SK-N-SH (cell line): ENCODE measurements around the gene CLDND1. TPM values are rescaled to one million over a fixed set of nuclear protein-coding genes. Genes with fewer than 3 reads are reported as not detected.

Source experiments
- CTCF ChIA-PET: fragments of 300-600, 350-600 bp; formaldehyde crosslinking; extraction: SDS; loops from one replicate; lab custom pipeline; 2021; lab: Yijun Ruan, JAX
- POLR2A ChIA-PET: fragments of 350-600 bp; sonication (Branson Sonifier 250); formaldehyde crosslinking; extraction: SDS; loops from one replicate; lab custom pipeline; 2020; ENCODE audit warnings: antibody characterized with exemption, inconsistent platforms; lab: Yijun Ruan, JAX
- DNase-seq: peaks from one replicate; pipeline ENCODE4 v3.0.0; 2012
- H2AFZ ChIP-seq: fragments of 200-600 bp; sonication (generic); 2 replicates; pipeline ENCODE4 v1.8.1; 2016; ENCODE audit warnings: antibody characterized with exemption, mild to moderate bottlenecking, low read depth
- H3F3A ChIP-seq: fragments of 200-600 bp; sonication (generic); replicated peaks from 2 replicates; pipeline ENCODE3; 2016; ENCODE audit warnings: antibody characterized with exemption, mild to moderate bottlenecking; ENCODE audit not compliant: insufficient read depth
- H3K27ac ChIP-seq, 2 experiments: fragments of 200-500 bp in 1 of 2; fragments of 200-600 bp in 1 of 2; sonication (Bioruptor generic) in 1 of 2; sonication (generic), shearing (Covaris generic) in 1 of 2; 2 replicates each; pipeline versions ENCODE4 v1.5.1 to v1.6.1; 2014 to 2016; ENCODE audit warnings: low read depth in 2 of 2, inconsistent platforms in 1 of 2, low read length in 1 of 2, mild to moderate bottlenecking in 1 of 2, mixed read lengths in 1 of 2
- H3K27me3 ChIP-seq: fragments of 200-600 bp; sonication (generic), shearing (Covaris generic); 2 replicates; pipeline ENCODE4 v1.6.1; 2016; ENCODE audit warnings: mixed run types; ENCODE audit not compliant: insufficient read depth
- H3K36me3 ChIP-seq, 2 experiments: fragments of 200-500 bp in 1 of 2; fragments of 200-600 bp in 1 of 2; sonication (Bioruptor generic) in 1 of 2; sonication (generic) in 1 of 2; replicated peaks in 1 of 2; 2 replicates each; pipeline versions ENCODE3 to v1.5.1; 2014 to 2016; ENCODE audit warnings: low read length in 1 of 2, mild to moderate bottlenecking in 1 of 2; ENCODE audit not compliant: insufficient read depth in 2 of 2, control insufficient read depth in 1 of 2
- H3K4me1 ChIP-seq, 2 experiments: fragments of 200-500 bp in 1 of 2; fragments of 200-600 bp in 1 of 2; sonication (Bioruptor generic) in 1 of 2; sonication (generic), shearing (Covaris generic) in 1 of 2; 2 replicates each; pipeline versions ENCODE4 v1.5.1 to v1.6.1; 2014 to 2016; ENCODE audit warnings: low read depth in 1 of 2, low read length in 1 of 2, mixed run types in 1 of 2; ENCODE audit not compliant: insufficient read depth in 2 of 2, control insufficient read depth in 1 of 2
- H3K4me2 ChIP-seq: fragments of 200-600 bp; sonication (generic), shearing (Covaris generic); 2 replicates; pipeline ENCODE4 v1.6.1; 2017; ENCODE audit warnings: mixed run types
- H3K4me3 ChIP-seq, 2 experiments: fragments of 200-500 bp in 1 of 2; fragments of 200-600 bp in 1 of 2; sonication (Bioruptor generic) in 1 of 2; sonication (generic), shearing (Covaris generic) in 1 of 2; 2 replicates each; pipeline versions ENCODE4 v1.5.1 to v1.8.1; 2014 to 2016; ENCODE audit warnings: low read depth in 2 of 2, inconsistent platforms in 1 of 2, low read length in 1 of 2, mild to moderate bottlenecking in 1 of 2, mixed read lengths in 1 of 2, moderate library complexity in 1 of 2
- H3K79me2 ChIP-seq: fragments of 200-600 bp; sonication (generic); 2 replicates; pipeline ENCODE4 v1.8.1; 2017; ENCODE audit warnings: mild to moderate bottlenecking; ENCODE audit not compliant: insufficient read depth
- H3K9ac ChIP-seq: fragments of 200-600 bp; sonication (generic); 2 replicates; pipeline ENCODE4 v1.6.1; 2017; ENCODE audit warnings: mixed run types
- H3K9me2 ChIP-seq: fragments of 200-600 bp; sonication (generic); 2 replicates; pipeline ENCODE4 v1.6.1; 2017; ENCODE audit warnings: mixed run types
- H3K9me3 ChIP-seq: fragments of 200-600 bp; sonication (generic); 2 replicates; pipeline ENCODE4 v1.6.1; 2017; ENCODE audit warnings: mixed run types, mild to moderate bottlenecking, moderate library complexity
- H4K20me1 ChIP-seq: fragments of 200-600 bp; sonication (generic); 2 replicates; pipeline ENCODE4 v1.6.1; 2017; ENCODE audit warnings: mild to moderate bottlenecking, mixed run types; ENCODE audit not compliant: insufficient read depth
- CHD2 ChIP-seq: fragments of 150-350 bp; IDR thresholded peaks from 2 replicates; pipeline ENCODE4 v1.6.1; 2018; ENCODE audit warnings: low read length; ENCODE audit not compliant: partially characterized antibody
- EP300 ChIP-seq, 2 experiments: IDR thresholded peaks; 2 replicates each; pipeline versions ENCODE4 v1.4.0 to v1.6.1; 2012; ENCODE audit warnings: borderline replicate concordance in 1 of 2, low read depth in 1 of 2, low read length in 1 of 2
- EZH2phosphoT487 ChIP-seq: fragments of 200-600 bp; sonication (generic); IDR thresholded peaks from 2 replicates; pipeline ENCODE4 v1.6.1; 2017; ENCODE audit warnings: low read depth, mixed run types, mild to moderate bottlenecking, antibody characterized with exemption, moderate library complexity, borderline replicate concordance
- FOSL2 ChIP-seq: IDR thresholded peaks from 2 replicates; pipeline ENCODE4 v1.4.0; 2012; ENCODE audit warnings: low read depth, mild to moderate bottlenecking, moderate library complexity, borderline replicate concordance
- FOXJ3 ChIP-seq: sonication (generic); formaldehyde crosslinking; IDR thresholded peaks from 2 replicates; pipeline ENCODE4 v1.5.1; 2020; ENCODE audit warnings: mild to moderate bottlenecking, missing genetic modification reagents
- GABPA ChIP-seq: IDR thresholded peaks from 2 replicates; pipeline ENCODE4 v1.4.0; 2012; ENCODE audit warnings: low read depth, mild to moderate bottlenecking
- GATA2 ChIP-seq: sonication (generic); formaldehyde crosslinking; IDR thresholded peaks from 2 replicates; pipeline ENCODE4 v1.5.0; 2020; ENCODE audit warnings: mild to moderate bottlenecking, missing genetic modification reagents
- JUND ChIP-seq: IDR thresholded peaks from 2 replicates; pipeline ENCODE4 v1.4.0; 2012
- MEF2A ChIP-seq: IDR thresholded peaks from 2 replicates; pipeline ENCODE4 v1.4.0; 2012; ENCODE audit warnings: low read depth, borderline replicate concordance
- MXI1 ChIP-seq: IDR thresholded peaks from 2 replicates; pipeline ENCODE4 v1.6.1; 2012; ENCODE audit warnings: mild to moderate bottlenecking, low read depth, low read length, improper control_type of control experiment
- RCOR1 ChIP-seq: fragments of 150-350 bp; IDR thresholded peaks from 2 replicates; pipeline ENCODE4 v1.6.1; 2017; ENCODE audit warnings: antibody characterized with exemption, low read length
- TEAD4 ChIP-seq: IDR thresholded peaks from 2 replicates; pipeline ENCODE4 v1.4.0; 2012; ENCODE audit warnings: mild to moderate bottlenecking, borderline replicate concordance; ENCODE audit not compliant: insufficient read depth
- YY1 ChIP-seq: IDR thresholded peaks from 2 replicates; pipeline ENCODE4 v1.4.0; 2012; ENCODE audit warnings: low read depth, mild to moderate bottlenecking
- WGBS: methylation state at CpG from one replicate; pipeline ENCODE4 v1.1.6; 2017; ENCODE audit warnings: low lambda C conversion rate; 5-methylcytosine and 5-hydroxymethylcytosine counted together
- polyA plus RNA-seq, 3 experiments: library from polyadenylated mRNA; depleted of rRNA; stranded (reverse); fragments of >200 nt; gene quantifications; 2 replicates each; pipeline ENCODE4 v1.2.3, GENCODE V29; 2012
- TF ChIP-seq, protein P1 (sequence below): IDR thresholded peaks from 2 replicates; pipeline ENCODE4; 2012
- TF ChIP-seq, protein P2 (sequence below): IDR thresholded peaks from 2 replicates; pipeline ENCODE4 v1.4.0; 2012; ENCODE audit warnings: low read depth
- TF ChIP-seq, protein P3 (sequence below): fragments of 150-350 bp; IDR thresholded peaks from 2 replicates; pipeline ENCODE4 v1.6.1; 2016; ENCODE audit warnings: mild to moderate bottlenecking, low read depth, low read length
- TF ChIP-seq, protein P4 (sequence below): IDR thresholded peaks from 2 replicates; pipeline ENCODE4 v1.4.0; 2012; ENCODE audit warnings: low read depth, borderline replicate concordance
- TF ChIP-seq, protein P5 (sequence below): fragments of 200-600 bp; sonication (generic); IDR thresholded peaks from 2 replicates; pipeline ENCODE4 v1.6.1; 2017; ENCODE audit warnings: antibody characterized with exemption, mild to moderate bottlenecking, moderate library complexity
- TF ChIP-seq, protein P6 (sequence below): IDR thresholded peaks from 2 replicates; pipeline ENCODE4 v1.6.1; 2012; ENCODE audit warnings: mild to moderate bottlenecking, low read depth, low read length, moderate library complexity

The CLDND1 gene
- polyA plus RNA-seq, 1 of the 3 experiments (the other 2 are of a cell fraction), result 110 TPM

DNA sequence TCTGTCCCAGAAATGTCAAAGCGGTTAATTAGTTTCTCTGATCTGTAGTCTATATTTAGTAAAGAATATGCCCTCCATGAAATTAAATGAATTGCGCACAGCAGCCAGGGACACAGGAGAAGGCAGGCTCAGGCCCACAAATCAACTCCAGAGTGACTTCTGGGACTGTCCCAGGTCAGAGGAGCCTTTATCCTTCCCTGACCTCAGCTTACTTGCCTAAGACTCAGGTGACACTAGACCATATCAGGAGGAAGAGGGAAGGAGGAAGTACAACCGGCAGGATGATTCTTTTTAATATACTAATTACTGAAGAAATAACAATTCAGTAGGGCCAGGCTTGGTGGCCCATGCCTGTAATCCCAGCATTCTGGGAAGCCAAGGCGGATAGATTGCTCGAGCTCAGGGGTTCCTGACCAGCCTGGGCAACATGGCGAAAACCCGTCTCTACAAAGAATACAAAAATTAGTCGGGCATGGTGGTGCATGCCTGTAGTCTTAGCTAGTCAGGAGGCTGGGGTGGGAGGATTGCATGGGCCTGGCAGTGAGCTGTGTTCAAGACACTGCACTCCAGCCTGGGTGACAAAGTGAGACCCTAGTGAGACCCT, 7.3 kb upstream of the CLDND1 start:
- WGBS, result 69% methylated on average over 7 of the region's 8 CpGs
- Histone ChIP-seq H3K27ac (no peak overlapping the region), H3K27me3 (peaks cover 7% of the 10 kb centered on the region; the same call in 1 of the 2 replicates), H3F3A (no peaks in the 10 kb centered on the region), H3K9me3 (no peaks in the 10 kb centered on the region), H3K9me2 (no peaks in the 10 kb centered on the region), H3K4me2 (no peak overlapping the region), H3K9ac (no peak overlapping the region), H3K4me3 (no peak overlapping the region), H2AFZ (no peak overlapping the region), H3K36me3 (no peaks in the 10 kb centered on the region), H3K79me2 (no peaks in the 10 kb centered on the region), H4K20me1 (no peaks in the 10 kb centered on the region), H3K4me1 (no peaks in the 10 kb centered on the region; a peak in 1 of 4 replicates)
- ChIA-PET POLR2A (no interaction called here), CTCF (no interaction called here)
- DNase-seq, result no peak
- TF ChIP-seq CHD2 (no peak), RCOR1 (no peak), TEAD4 (no peak), FOXJ3 (CRISPR knock-in tag) (no peak), YY1 (no peak), MXI1 (no peak), MEF2A (no peak), EP300 (IDR thresholded peaks at IDR 0.05; ENCODE audit: borderline replicate concordance in 1 of 2, low read depth in 1 of 2, low read length in 1 of 2) (no peak), GABPA (no peak), GATA2 (CRISPR knock-in tag) (no peak), JUND (no peak), FOSL2 (no peak), EZH2phosphoT487 (no peak)
- TF ChIP-seq, protein P1, sequence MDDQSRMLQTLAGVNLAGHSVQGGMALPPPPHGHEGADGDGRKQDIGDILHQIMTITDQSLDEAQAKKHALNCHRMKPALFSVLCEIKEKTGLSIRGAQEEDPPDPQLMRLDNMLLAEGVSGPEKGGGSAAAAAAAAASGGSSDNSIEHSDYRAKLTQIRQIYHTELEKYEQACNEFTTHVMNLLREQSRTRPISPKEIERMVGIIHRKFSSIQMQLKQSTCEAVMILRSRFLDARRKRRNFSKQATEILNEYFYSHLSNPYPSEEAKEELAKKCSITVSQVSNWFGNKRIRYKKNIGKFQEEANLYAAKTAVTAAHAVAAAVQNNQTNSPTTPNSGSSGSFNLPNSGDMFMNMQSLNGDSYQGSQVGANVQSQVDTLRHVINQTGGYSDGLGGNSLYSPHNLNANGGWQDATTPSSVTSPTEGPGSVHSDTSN, result no peak
- TF ChIP-seq, protein P2, sequence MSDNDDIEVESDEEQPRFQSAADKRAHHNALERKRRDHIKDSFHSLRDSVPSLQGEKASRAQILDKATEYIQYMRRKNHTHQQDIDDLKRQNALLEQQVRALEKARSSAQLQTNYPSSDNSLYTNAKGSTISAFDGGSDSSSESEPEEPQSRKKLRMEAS, result no peak
- TF ChIP-seq, protein P3, sequence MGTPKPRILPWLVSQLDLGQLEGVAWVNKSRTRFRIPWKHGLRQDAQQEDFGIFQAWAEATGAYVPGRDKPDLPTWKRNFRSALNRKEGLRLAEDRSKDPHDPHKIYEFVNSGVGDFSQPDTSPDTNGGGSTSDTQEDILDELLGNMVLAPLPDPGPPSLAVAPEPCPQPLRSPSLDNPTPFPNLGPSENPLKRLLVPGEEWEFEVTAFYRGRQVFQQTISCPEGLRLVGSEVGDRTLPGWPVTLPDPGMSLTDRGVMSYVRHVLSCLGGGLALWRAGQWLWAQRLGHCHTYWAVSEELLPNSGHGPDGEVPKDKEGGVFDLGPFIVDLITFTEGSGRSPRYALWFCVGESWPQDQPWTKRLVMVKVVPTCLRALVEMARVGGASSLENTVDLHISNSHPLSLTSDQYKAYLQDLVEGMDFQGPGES, result no peak
- TF ChIP-seq, protein P4, sequence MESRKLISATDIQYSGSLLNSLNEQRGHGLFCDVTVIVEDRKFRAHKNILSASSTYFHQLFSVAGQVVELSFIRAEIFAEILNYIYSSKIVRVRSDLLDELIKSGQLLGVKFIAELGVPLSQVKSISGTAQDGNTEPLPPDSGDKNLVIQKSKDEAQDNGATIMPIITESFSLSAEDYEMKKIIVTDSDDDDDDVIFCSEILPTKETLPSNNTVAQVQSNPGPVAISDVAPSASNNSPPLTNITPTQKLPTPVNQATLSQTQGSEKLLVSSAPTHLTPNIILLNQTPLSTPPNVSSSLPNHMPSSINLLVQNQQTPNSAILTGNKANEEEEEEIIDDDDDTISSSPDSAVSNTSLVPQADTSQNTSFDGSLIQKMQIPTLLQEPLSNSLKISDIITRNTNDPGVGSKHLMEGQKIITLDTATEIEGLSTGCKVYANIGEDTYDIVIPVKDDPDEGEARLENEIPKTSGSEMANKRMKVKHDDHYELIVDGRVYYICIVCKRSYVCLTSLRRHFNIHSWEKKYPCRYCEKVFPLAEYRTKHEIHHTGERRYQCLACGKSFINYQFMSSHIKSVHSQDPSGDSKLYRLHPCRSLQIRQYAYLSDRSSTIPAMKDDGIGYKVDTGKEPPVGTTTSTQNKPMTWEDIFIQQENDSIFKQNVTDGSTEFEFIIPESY, result no peak
- TF ChIP-seq, protein P5, sequence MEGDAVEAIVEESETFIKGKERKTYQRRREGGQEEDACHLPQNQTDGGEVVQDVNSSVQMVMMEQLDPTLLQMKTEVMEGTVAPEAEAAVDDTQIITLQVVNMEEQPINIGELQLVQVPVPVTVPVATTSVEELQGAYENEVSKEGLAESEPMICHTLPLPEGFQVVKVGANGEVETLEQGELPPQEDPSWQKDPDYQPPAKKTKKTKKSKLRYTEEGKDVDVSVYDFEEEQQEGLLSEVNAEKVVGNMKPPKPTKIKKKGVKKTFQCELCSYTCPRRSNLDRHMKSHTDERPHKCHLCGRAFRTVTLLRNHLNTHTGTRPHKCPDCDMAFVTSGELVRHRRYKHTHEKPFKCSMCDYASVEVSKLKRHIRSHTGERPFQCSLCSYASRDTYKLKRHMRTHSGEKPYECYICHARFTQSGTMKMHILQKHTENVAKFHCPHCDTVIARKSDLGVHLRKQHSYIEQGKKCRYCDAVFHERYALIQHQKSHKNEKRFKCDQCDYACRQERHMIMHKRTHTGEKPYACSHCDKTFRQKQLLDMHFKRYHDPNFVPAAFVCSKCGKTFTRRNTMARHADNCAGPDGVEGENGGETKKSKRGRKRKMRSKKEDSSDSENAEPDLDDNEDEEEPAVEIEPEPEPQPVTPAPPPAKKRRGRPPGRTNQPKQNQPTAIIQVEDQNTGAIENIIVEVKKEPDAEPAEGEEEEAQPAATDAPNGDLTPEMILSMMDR, result no peak
- TF ChIP-seq, protein P6, sequence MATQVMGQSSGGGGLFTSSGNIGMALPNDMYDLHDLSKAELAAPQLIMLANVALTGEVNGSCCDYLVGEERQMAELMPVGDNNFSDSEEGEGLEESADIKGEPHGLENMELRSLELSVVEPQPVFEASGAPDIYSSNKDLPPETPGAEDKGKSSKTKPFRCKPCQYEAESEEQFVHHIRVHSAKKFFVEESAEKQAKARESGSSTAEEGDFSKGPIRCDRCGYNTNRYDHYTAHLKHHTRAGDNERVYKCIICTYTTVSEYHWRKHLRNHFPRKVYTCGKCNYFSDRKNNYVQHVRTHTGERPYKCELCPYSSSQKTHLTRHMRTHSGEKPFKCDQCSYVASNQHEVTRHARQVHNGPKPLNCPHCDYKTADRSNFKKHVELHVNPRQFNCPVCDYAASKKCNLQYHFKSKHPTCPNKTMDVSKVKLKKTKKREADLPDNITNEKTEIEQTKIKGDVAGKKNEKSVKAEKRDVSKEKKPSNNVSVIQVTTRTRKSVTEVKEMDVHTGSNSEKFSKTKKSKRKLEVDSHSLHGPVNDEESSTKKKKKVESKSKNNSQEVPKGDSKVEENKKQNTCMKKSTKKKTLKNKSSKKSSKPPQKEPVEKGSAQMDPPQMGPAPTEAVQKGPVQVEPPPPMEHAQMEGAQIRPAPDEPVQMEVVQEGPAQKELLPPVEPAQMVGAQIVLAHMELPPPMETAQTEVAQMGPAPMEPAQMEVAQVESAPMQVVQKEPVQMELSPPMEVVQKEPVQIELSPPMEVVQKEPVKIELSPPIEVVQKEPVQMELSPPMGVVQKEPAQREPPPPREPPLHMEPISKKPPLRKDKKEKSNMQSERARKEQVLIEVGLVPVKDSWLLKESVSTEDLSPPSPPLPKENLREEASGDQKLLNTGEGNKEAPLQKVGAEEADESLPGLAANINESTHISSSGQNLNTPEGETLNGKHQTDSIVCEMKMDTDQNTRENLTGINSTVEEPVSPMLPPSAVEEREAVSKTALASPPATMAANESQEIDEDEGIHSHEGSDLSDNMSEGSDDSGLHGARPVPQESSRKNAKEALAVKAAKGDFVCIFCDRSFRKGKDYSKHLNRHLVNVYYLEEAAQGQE, result no peak
